ENCODE measurements around the gene PRMT1.

The PRMT1 gene

GRCh38 chr19:49727217-49728030, 50.4 kb downstream of the PRMT1 start:
- no peak for DNase-seq (ENCODE audit: low spot score)

- no peak for DNase-seq (ENCODE audit: low spot score)
Measured at GRCh38 chr19:49730166-49730565, 53.1 kb downstream of the PRMT1 start.

Data from SW480 (cell line).